IMR-90 (cell line): Measurements from ENCODE around the gene EXOC4. TPM values are rescaled to one million over a fixed set of nuclear protein-coding genes. Genes with fewer than 3 reads are reported as not detected.

Experiments used
- ATAC-seq: fragments of 200-7000 bp; cut with Tn5 transposase; 2 replicates; pipeline ENCODE4 v1.9.1; 2020; ENCODE audit warnings: low read depth, mild to moderate bottlenecking, moderate library complexity
- BruUV-seq: library from RNA; stranded (reverse); fragments of 400-500 nt; replicated peaks from 2 replicates; lab custom pipeline; 2021; lab: Mats Ljungman, UMichigan
- CTCF ChIA-PET: fragments of 300-600 bp; formaldehyde crosslinking; extraction: SDS; loops from one replicate; lab custom pipeline; 2021; ENCODE audit warnings: antibody characterized with exemption; lab: Yijun Ruan, JAX
- POLR2A ChIA-PET: fragments of 300-600 bp; sonication (Branson Sonifier 250); formaldehyde crosslinking; loops from one replicate; lab custom pipeline; 2022; ENCODE audit warnings: antibody characterized with exemption; ENCODE audit not compliant: unreplicated experiment; lab: Charles Lee
- DNase-seq: peaks from one replicate; pipeline ENCODE4 v3.0.0; 2013
- H2AFZ ChIP-seq: replicated peaks from 2 replicates; pipeline ENCODE3; 2013; ENCODE audit warnings: low read length, mild to moderate bottlenecking; ENCODE audit not compliant: poor library complexity
- H2AK5ac ChIP-seq: 2 replicates; pipeline ENCODE4 v1.6.1; 2013; ENCODE audit warnings: low read depth, low read length, inconsistent platforms
- H2AK9ac ChIP-seq: replicated peaks from 2 replicates; pipeline ENCODE3; 2013; ENCODE audit warnings: mild to moderate bottlenecking, low read depth, low read length, moderate library complexity; ENCODE audit not compliant: poor library complexity
- H2BK120ac ChIP-seq: 2 replicates; pipeline ENCODE4 v1.6.1; 2013; ENCODE audit warnings: low read depth, low read length, inconsistent platforms
- H2BK15ac ChIP-seq: 3 replicates; pipeline ENCODE4 v1.6.1; 2013; ENCODE audit warnings: low read depth, low read length, inconsistent platforms
- H2BK20ac ChIP-seq: 2 replicates; pipeline ENCODE4 v1.6.1; 2013; ENCODE audit warnings: low read depth, mild to moderate bottlenecking, inconsistent platforms, low read length, moderate library complexity
- H2BK5ac ChIP-seq: 2 replicates; pipeline ENCODE4 v1.6.1; 2013; ENCODE audit warnings: mild to moderate bottlenecking, low read depth, low read length, inconsistent platforms; ENCODE audit not compliant: poor library complexity, severe bottlenecking
- H3K14ac ChIP-seq: replicated peaks from 2 replicates; pipeline ENCODE4 v1.6.1; 2013; ENCODE audit warnings: low read depth, low read length, inconsistent platforms
- H3K18ac ChIP-seq: 2 replicates; pipeline ENCODE4 v1.6.1; 2013; ENCODE audit warnings: low read depth, low read length, control low read depth
- H3K23ac ChIP-seq: 2 replicates; pipeline ENCODE4 v1.6.1; 2013; ENCODE audit warnings: low read depth, low read length, inconsistent platforms
- H3K27ac ChIP-seq: 2 replicates; pipeline ENCODE4 v1.5.1; 2013; ENCODE audit warnings: mild to moderate bottlenecking, control low read depth, low read length; ENCODE audit not compliant: insufficient read depth
- H3K27me3 ChIP-seq: 2 replicates; pipeline ENCODE4 v1.6.1; 2013; ENCODE audit warnings: low read length; ENCODE audit not compliant: control insufficient read depth, insufficient read depth
- H3K36me3 ChIP-seq: 2 replicates; pipeline ENCODE4 v1.6.1; 2013; ENCODE audit warnings: low read length, mixed read lengths; ENCODE audit not compliant: control insufficient read depth, insufficient read depth
- H3K4ac ChIP-seq: 2 replicates; pipeline ENCODE4 v1.6.1; 2013; ENCODE audit warnings: low read depth, low read length, inconsistent platforms
- H3K4me1 ChIP-seq: 2 replicates; pipeline ENCODE4 v1.6.1; 2013; ENCODE audit warnings: low read length, mixed read lengths; ENCODE audit not compliant: control insufficient read depth, insufficient read depth
- H3K4me2 ChIP-seq: 2 replicates; pipeline ENCODE4 v1.6.1; 2013; ENCODE audit warnings: low read depth, mild to moderate bottlenecking, control low read depth, low read length, moderate library complexity
- H3K4me3 ChIP-seq: 2 replicates; pipeline ENCODE4 v1.5.1; 2013; ENCODE audit warnings: low read depth, mild to moderate bottlenecking, control low read depth, low read length, moderate library complexity; ENCODE audit not compliant: insufficient read depth
- H3K56ac ChIP-seq: 2 replicates; pipeline ENCODE4 v1.6.1; 2013; ENCODE audit warnings: low read length, inconsistent platforms; ENCODE audit not compliant: insufficient read depth; ENCODE audit errors: extremely low read depth
- H3K79me1 ChIP-seq, 2 experiments: 2 replicates each; pipeline ENCODE4 v1.6.1; 2013; ENCODE audit warnings: low read length in 2 of 2, inconsistent platforms in 1 of 2, low read depth in 1 of 2
- H3K9ac ChIP-seq: 2 replicates; pipeline ENCODE4 v1.6.1; 2013; ENCODE audit warnings: low read depth, low read length, control low read depth
- H3K9me1 ChIP-seq: 2 replicates; pipeline ENCODE4 v1.6.1; 2013; ENCODE audit warnings: low read length, inconsistent platforms; ENCODE audit not compliant: insufficient read depth
- H3K9me3 ChIP-seq: 2 replicates; pipeline ENCODE4 v1.6.1; 2013; ENCODE audit warnings: low read length; ENCODE audit not compliant: control insufficient read depth, insufficient read depth
- H4K20me1 ChIP-seq: 2 replicates; pipeline ENCODE4 v1.6.1; 2013; ENCODE audit warnings: low read length, inconsistent platforms; ENCODE audit not compliant: insufficient read depth
- H4K5ac ChIP-seq: 2 replicates; pipeline ENCODE4 v1.6.1; 2013; ENCODE audit warnings: mild to moderate bottlenecking, low read depth, low read length, control low read depth
- H4K8ac ChIP-seq, 2 experiments: 2 replicates each; pipeline ENCODE4 v1.6.1; 2013; ENCODE audit warnings: low read depth in 2 of 2, low read length in 2 of 2, control low read depth in 1 of 2, inconsistent platforms in 1 of 2
- H4K91ac ChIP-seq: 2 replicates; pipeline ENCODE4 v1.6.1; 2013; ENCODE audit warnings: low read depth, low read length, inconsistent platforms; ENCODE audit not compliant: insufficient read depth
- BHLHE40 ChIP-seq: fragments of 150-350 bp; IDR thresholded peaks from 2 replicates; pipeline ENCODE4 v1.6.1; 2016; ENCODE audit warnings: mild to moderate bottlenecking, low read depth, low read length
- CEBPB ChIP-seq: IDR thresholded peaks from 2 replicates; pipeline ENCODE4 v1.6.1; 2012; ENCODE audit warnings: low read depth, low read length, improper control_type of control experiment
- CHD1 ChIP-seq: IDR thresholded peaks from 2 replicates; pipeline ENCODE4 v1.6.1; 2012; ENCODE audit warnings: low read depth, low read length, improper control_type of control experiment
- FOS ChIP-seq: fragments of 150-350 bp; IDR thresholded peaks from 2 replicates; pipeline ENCODE4 v1.6.1; 2016; ENCODE audit warnings: low read depth, low read length
- MAFK ChIP-seq: IDR thresholded peaks from 2 replicates; pipeline ENCODE4 v1.6.1; 2012; ENCODE audit warnings: low read depth, low read length, improper control_type of control experiment
- MAZ ChIP-seq: IDR thresholded peaks from 2 replicates; pipeline ENCODE4 v1.6.1; 2012; ENCODE audit warnings: low read depth, mild to moderate bottlenecking, low read length, improper control_type of control experiment, moderate library complexity, borderline replicate concordance
- POLR2A ChIP-seq: IDR thresholded peaks from 2 replicates; pipeline ENCODE4 v1.6.1; 2012; ENCODE audit warnings: mild to moderate bottlenecking, low read depth, low read length
- RAD21 ChIP-seq: IDR thresholded peaks from 2 replicates; pipeline ENCODE4 v1.6.1; 2012; ENCODE audit warnings: low read length, improper control_type of control experiment
- RFX5 ChIP-seq: IDR thresholded peaks from 2 replicates; pipeline ENCODE4 v1.8.0; 2012; ENCODE audit warnings: low read depth, mild to moderate bottlenecking, low read length, moderate library complexity
- WGBS, 2 experiments: methylation state at CpG; one replicate each; pipeline versions ENCODE4 v1.1.5 to v1.1.7; 2013; ENCODE audit warnings: missing lambda C conversion rate in 2 of 2; ENCODE audit not compliant: insufficient read length in 1 of 2; ENCODE audit errors: extremely low coverage in 2 of 2; 5-methylcytosine and 5-hydroxymethylcytosine counted together
- dilution Hi-C: fragments of 300-500 bp; cut with HindIII; formaldehyde crosslinking; loops from one replicate; pipeline ENCODE4 v1.14.3; 2018; ENCODE audit warnings: low sequenced_read_pairs; ENCODE audit not compliant: unreplicated experiment
- in situ Hi-C: fragments of 300-500 bp; cut with MboI; formaldehyde crosslinking; loops from 3 replicates; pipeline ENCODE4 v1.14.3; 2019; ENCODE audit warnings: low sequenced_read_pairs, inconsistent platforms, mixed read lengths
- intact Hi-C: fragments of 100-400 bp; cut with micrococcal nuclease; formaldehyde crosslinking; loops from 2 replicates; pipeline ENCODE4 v1.10.0; 2022
- polyA plus RNA-seq, 3 experiments: library from polyadenylated mRNA; depleted of rRNA; stranded (reverse); fragments of >200 nt; gene quantifications; 2 replicates each; pipeline ENCODE4 v1.2.3, GENCODE V29; 2012; ENCODE audit warnings: low replicate concordance in 1 of 3
- total RNA-seq: library from RNA; depleted of rRNA; stranded (reverse); fragments of >200 nt; gene quantifications from 2 replicates; pipeline ENCODE4 v1.2.3, GENCODE V29; 2012
- TF ChIP-seq, protein P1 (sequence below): fragments of 150-350 bp; IDR thresholded peaks from 2 replicates; pipeline ENCODE4 v1.6.1; 2016; ENCODE audit warnings: low read depth, mild to moderate bottlenecking, low read length, moderate library complexity, borderline replicate concordance

Gene EXOC4
- total and polyA plus RNA-seq, 2 of the 4 experiments (the other 2 are of a cell fraction), result 25.4 to 94.6 TPM

DNA sequence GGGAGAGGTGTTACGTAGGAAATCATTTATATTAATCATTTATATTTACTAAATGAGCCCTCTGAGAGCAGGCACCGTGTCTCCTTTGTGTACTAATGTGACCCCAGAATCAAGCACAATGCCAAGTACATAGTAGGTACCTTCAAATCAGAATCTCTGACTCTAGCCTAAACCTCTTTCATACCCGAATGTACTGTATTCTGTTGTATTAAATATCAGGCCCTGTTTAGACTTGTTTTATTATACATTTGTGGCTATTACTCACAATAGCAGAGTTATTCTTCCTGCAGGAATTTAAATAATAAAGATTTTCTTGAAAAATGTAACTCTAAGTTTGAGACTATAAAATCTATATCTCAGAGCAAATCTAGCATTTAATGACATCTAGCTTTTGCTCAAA, 297.3 kb downstream of the EXOC4 start:
- ATAC-seq (no peak), DNase-seq (no peak)
- Histone ChIP-seq H2AK5ac (no peak overlapping the region), H2BK5ac (no peak overlapping the region), H3K79me1 (no peaks in the 10 kb centered on the region; a peak in 1 of 4 replicates), H2BK15ac (no peak overlapping the region), H4K91ac (no peak overlapping the region), H2AFZ (no peak overlapping the region), H3K36me3 (no peaks in the 10 kb centered on the region), H3K27me3 (no peaks in the 10 kb centered on the region), H3K9me3 (no peaks in the 10 kb centered on the region), H2BK120ac (no peak overlapping the region), H2BK20ac (no peak overlapping the region), H3K18ac (no peak overlapping the region), H4K8ac (no peak overlapping the region), H3K4me2 (no peak overlapping the region), H2AK9ac (no peak overlapping the region), H3K23ac (no peak overlapping the region), H3K9me1 (no peaks in the 10 kb centered on the region), H4K20me1 (no peaks in the 10 kb centered on the region), H4K5ac (no peak overlapping the region), H3K4ac (no peak overlapping the region), H3K27ac (no peak overlapping the region), H3K9ac (no peak overlapping the region), H3K56ac (no peak overlapping the region), H3K14ac (no peak overlapping the region), H3K4me1 (no peaks in the 10 kb centered on the region), H3K4me3 (no peak overlapping the region)
- no CpG with 5 or more reads among the region's 3 CpGs for WGBS, 2 experiments
- TF ChIP-seq RAD21 (no peak), MAZ (no peak), CEBPB (no peak), RFX5 (no peak), POLR2A (no peak), CHD1 (no peak), MAFK (no peak), FOS (no peak), BHLHE40 (no peak)
- TF ChIP-seq, protein P1, sequence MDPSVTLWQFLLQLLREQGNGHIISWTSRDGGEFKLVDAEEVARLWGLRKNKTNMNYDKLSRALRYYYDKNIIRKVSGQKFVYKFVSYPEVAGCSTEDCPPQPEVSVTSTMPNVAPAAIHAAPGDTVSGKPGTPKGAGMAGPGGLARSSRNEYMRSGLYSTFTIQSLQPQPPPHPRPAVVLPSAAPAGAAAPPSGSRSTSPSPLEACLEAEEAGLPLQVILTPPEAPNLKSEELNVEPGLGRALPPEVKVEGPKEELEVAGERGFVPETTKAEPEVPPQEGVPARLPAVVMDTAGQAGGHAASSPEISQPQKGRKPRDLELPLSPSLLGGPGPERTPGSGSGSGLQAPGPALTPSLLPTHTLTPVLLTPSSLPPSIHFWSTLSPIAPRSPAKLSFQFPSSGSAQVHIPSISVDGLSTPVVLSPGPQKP, result no peak
- CTCF ChIA-PET, result no interaction called here
- intact Hi-C loops (no loop called here), dilution Hi-C loops (no loop called here), in situ Hi-C loops (no loop called here)
- POLR2A ChIA-PET, result no interaction called here
- BruUV-seq, result no TSS peak
